Fibroblast of skin of scalp (primary cell): Measurements from ENCODE around the gene FOXI1.
"Not testable (repeated sequence)": the region's sequence is repeated elsewhere in the genome, so short reads cannot be mapped to it uniquely, and the experiment has no call there.

ENCODE experiments used
- DNase-seq: peaks from one replicate; pipeline ENCODE4 v3.0.0-alpha.2; 2013

The FOXI1 gene

DNA sequence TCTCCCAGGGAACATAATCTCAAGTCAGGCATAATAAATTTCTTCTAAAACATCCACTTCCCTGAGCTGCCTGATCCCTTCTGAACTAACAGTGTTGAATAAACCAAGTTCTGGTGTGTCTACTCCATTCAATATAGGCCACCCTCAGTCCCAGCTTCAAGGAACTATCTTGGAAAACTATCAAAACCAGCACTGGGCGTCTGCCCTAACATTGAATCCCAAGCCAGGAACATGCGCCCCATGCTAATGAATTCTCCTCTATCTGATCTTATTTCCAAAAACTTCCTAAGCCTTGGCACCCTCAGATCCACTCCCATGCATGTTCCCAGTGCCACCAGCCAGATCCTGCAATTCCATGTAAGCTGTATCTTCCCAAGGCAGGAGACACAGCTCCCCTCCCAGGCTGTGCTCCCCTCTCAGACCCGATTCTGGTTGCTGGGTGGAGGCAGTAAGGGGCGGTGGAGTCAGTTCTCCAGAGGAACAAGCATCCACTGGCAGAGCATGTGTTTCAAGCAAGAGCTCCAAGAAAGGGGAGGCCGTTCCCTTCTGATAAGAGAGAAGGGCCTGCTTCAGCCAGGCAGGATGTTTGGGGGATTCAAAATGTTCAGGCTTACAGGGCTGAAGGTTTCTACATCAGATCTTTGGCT is 13.1 kb upstream of the FOXI1 start:
- no peak for DNase-seq

- DNase-seq: not testable (repeated sequence)
These were observed 11.4 kb upstream of the FOXI1 start for GRCh38 chr5:170094329-170094728.

GRCh38 chr5:170095646-170096045 is 10.1 kb upstream of the FOXI1 start:
- DNase-seq: no peak

GRCh38 chr5:170097934-170098333 is 7.8 kb upstream of the FOXI1 start:
- DNase-seq: no peak

DNA sequence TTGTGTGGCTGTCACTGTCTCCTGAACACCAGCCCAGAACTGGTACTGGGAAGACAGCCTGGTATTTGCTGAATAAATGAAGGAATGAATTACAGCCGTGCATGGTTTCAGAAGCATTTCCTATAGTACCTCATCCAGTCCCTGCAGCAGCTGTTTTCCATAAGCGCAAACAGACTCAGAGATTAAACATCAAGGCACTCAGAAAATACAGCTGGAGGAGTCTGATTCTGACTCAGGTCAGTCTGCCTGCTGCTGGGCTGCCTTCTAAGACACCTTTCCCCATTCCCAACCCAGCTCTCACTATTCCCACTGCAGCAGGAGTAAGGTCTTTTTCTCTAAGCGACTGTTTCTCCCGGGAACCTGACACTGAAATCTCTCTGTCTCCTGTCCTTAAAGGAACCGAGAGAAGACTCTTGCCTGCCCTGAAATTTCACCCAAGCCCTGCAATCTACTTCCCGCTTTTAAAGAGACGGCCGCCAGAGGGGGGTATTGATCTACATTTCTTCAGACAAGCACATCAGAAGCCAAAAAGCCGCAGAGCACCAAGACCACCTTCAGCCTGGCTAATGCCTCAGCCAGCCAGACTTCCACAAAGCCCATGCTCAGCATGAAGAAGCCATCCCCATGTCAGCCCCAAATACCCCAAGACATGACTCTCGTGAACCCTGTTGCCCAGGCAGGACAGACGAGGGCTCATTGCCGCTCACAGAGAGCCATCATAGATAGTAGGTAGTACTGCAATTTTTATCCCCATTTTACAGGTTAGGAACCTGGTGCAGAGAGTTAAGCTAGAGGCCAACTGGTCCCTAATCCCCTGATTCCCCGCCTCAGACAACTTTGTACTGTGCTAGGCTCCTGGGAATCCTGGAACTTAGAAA is 5.4 kb upstream of the FOXI1 start:
- peak; percentile 83 for DNase-seq

- DNase-seq: no peak
These were observed 2.2 kb upstream of the FOXI1 start for GRCh38 chr5:170103447-170103846.

DNA sequence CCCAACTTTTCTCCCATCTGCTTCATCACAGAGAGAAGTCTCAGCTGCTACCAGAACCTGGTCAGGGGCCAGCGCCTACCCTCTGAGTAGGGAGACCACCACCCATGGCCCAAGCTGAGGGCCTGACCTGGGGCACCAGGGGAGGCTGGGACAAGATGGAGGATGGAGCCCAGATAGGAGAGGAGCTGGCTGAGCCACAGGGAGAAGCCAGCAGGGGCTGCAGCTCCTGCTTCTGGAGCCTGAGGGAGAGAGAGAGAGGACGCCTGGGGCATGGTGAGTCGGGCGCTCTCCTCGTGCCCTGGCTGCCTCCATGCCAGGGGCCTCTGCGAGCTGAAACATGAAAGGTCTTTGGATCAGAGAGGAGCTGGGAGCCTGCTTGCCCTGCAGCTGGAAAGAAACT is 1.4 kb upstream of the FOXI1 start:
- DNase-seq: no peak

GRCh38 chr5:170104710-170105109 is 987 bp upstream of the FOXI1 start:
- no peak for DNase-seq

GRCh38 chr5:170107674-170108073 is 2.0 kb downstream of the FOXI1 start:
- no peak for DNase-seq

DNA sequence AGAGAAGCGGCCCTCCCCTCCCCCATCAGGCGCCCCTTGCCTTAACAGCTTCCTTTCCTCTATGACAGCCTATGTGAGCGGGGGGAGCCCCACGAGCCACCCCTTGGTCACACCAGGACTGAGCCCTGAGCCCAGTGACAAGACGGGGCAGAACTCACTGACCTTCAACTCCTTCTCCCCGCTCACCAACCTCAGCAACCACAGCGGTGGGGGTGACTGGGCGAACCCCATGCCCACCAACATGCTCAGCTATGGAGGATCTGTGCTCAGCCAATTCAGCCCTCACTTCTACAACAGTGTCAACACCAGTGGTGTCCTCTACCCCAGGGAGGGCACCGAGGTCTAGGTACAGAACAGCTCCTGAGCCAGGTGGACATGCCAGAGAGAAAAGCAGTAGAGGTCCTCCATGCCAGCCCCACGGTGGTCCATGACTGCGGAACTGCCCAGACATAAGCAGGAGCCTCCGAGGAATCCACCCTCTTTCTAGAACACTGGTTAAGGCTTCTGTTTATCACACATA is 2.6 kb downstream of the FOXI1 start:
- DNase-seq: no peak

- DNase-seq: no peak
These were observed 3.6 kb downstream of the FOXI1 start for GRCh38 chr5:170109059-170110031.

DNA sequence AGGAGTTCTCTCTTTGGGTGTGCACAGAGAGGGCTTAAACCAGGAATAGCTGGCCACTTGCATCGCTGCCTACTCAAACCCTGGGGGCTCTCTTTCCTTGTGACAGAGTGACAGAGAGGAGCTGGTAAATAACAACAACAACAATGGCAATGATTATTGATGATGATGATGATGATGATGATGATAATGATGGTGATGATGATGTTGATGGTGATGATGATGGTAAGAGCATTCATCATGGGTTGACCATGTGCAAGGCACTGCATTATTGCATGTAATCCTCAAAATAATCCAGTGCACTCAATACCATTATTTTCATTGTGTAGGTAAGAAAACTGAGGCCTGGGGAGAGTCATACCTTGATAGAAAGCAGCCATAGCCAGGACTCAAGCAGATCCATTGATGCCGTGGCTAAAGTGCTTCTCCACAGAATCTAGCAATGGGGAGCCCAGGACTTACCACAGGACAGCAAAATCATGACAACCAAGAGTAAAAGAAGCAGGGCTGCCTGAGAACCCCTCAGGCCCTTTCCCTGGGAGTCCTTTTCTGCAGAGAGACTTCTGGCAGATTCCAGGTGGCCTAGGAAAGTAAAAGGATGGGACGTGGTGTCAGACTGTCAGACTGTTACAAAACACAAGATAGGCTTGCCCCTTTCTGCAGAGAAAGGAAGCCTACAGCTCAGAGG is 4.8 kb downstream of the FOXI1 start:
- DNase-seq: no peak

DNA sequence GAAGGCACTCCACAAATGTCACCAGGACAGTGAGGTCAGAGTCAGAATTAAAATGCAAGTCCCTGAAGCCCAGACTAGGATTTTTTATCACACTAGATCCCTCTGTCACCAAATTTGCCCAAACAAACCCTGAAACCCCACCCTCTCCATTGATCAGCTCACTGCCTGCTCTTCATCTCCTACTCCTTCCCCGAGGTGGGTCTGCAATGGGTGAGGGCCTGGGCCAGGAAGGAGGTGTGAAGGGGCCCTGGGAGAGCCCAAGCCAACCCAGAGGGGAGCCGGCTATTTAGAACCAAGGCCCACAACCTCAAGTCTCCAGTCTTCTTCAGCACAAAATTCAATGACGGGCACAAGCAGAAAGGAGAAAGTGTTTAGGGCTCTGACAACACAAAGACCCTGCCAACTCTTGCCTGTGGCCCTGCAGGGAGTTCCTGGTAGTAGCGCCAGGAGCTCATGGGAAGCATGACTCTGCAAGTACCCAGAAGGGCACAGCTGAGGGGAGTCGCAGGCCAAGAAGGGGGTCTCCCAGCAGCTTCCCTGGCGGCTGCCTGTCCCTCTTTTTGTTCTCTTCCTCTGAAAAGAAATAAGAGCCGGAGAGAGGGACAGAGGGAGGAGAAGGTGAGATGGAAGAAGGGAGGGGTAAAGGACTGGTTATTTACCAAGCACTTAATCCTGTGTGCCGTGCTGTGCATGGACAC is 5.5 kb downstream of the FOXI1 start:
- no peak for DNase-seq

DNA sequence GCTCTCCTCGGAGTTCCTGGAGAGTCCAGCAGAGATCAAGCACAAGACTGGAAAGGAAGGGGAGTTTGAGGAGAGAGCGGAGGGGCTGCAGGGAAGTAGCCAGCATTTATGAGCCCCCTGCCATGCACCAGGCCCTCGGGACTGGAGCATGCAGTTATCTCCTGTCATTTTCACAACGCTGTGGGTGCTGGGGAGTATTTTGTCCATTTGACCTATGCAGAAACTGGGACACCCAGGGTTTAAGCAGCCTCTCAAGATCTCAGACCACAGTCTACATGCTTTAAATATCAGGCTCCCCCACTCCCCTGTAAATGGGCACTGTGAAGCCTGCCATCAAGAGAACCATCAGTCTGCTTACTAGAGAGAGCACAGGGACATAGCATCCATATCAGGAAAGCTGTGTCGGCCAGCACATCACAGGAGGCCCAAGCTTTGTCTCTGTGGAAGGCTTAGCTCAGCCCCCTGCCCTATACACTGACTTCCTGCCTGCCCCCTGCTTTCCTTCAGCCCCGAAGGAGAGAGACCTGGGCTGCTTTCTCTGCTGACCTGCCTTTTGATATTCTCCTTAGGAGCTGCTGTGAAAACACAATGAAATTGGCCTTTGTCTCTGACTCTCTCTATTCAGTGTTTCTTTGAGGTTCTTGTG is 7.3 kb downstream of the FOXI1 start:
- no peak for DNase-seq

GRCh38 chr5:170113522-170113900 is 7.8 kb downstream of the FOXI1 start:
- DNase-seq: no peak

- DNase-seq: no peak
These were observed 8.6 kb downstream of the FOXI1 start for GRCh38 chr5:170114271-170114670.

DNA sequence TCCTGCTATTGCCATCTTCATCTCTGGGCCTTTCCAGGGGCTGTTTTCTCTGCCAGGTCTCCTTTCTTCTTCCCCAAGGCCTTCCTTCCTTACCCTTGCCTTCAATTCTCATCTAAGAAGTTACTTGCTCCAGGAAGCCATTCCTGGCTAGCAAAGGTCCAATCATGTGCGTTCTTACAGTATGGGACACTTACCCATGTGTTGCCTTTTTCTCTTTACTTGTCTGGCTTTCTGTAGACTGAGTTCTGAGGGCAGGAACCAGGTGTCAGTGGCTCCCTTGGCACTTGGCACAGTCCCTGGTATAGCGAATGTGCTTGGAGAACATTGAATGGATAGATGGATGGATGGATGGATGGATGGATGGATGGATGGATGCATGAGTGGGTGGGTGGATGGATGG is 10.2 kb downstream of the FOXI1 start:
- DNase-seq: no peak

DNA sequence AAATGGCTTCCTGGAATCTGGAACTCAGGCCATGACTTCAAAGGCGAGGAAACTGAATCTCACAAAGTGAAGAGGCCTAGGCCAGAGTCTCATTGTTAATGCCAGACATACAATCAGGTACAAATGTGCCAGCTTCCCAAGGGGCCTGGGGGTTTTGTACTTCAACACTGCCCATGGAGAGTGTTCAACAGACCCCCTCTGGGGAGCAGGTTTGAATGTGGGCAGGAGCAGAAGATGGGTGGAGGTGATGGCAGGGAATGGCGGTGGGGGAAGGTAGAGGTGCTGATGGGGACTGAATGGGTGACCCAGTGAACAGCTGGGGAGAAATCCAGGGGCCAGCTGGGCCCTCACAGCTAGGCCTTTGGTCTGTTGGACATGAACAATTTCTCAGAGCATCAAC is 12.0 kb downstream of the FOXI1 start:
- no peak for DNase-seq

DNA sequence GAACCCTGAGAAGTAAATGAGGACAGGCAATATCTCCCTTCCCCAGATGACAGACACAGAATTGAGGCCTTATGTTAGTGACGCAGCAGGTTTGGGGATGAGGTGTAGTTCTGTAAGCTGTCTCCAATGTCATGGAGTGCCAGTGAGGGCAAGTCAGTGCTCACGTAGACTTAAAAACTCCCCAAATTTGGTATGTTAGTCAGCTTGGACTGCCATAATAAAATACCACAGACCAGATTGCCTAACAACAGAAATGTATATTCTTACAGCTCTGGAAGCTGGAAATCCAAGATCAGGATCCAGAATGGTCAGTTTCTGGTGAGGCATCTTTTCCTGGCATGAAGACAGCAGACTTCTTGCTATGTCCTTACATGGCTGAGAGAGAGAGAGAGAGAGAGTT is 14.9 kb downstream of the FOXI1 start:
- DNase-seq: peak; percentile 94

GRCh38 chr5:170121321-170121720 is 15.6 kb downstream of the FOXI1 start:
- DNase-seq: peak; percentile 77

DNA sequence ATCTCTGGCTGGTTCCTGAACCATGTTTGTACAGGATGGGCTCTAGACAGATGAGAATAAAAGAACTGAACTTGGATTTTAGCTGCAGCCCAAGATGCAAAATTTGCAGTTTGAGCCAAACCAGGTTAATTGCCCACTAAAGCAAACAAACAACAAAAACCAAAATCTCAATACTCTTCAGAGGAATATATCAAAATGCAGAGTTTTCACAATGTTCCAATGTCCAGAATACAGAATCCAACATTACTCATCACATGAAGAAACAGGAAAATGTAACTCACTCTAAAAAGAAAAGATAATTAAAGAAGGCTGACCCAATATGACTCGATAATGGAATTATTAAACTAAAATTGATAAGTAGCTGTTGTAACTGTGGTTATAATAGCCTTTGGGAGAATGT is 20.4 kb downstream of the FOXI1 start:
- no peak for DNase-seq
